Neural crest cell (in vitro differentiated cells): Measurements from ENCODE around the gene RAMP1. TPM values are rescaled to one million over a fixed set of nuclear protein-coding genes. Genes with fewer than 3 reads are reported as not detected.

ENCODE experiments used
- DNase-seq: peaks from one replicate; pipeline ENCODE4 v3.0.0; 2021; ENCODE audit warnings: low read depth, mixed read lengths, low spot score
- H3K27ac Mint-ChIP-seq: one replicate; pipeline ENCODE4 v1.8.0; 2021; ENCODE audit warnings: mild to moderate bottlenecking, mixed read lengths; ENCODE audit not compliant: unreplicated experiment
- H3K27me3 Mint-ChIP-seq: 2 replicates; pipeline ENCODE4 v1.8.0; 2021; ENCODE audit warnings: low read depth, mild to moderate bottlenecking, mixed read lengths
- H3K36me3 Mint-ChIP-seq: 2 replicates; pipeline ENCODE4 v1.8.0; 2021; ENCODE audit warnings: low read depth, mild to moderate bottlenecking, mixed read lengths
- H3K4me1 Mint-ChIP-seq: 2 replicates; pipeline ENCODE4 v1.8.0; 2021; ENCODE audit warnings: mixed read lengths
- H3K4me3 Mint-ChIP-seq: one replicate; pipeline ENCODE4 v1.8.0; 2021; ENCODE audit warnings: mild to moderate bottlenecking, mixed read lengths
- H3K9me3 Mint-ChIP-seq: 2 replicates; pipeline ENCODE4 v1.8.0; 2021; ENCODE audit warnings: mixed read lengths
- total RNA-seq: library from RNA; stranded (reverse); gene quantifications from 2 replicates; pipeline ENCODE4 v1.2.1, GENCODE V29; 2021
- TF ChIP-seq, protein P1 (sequence below): fragments of 200-600 bp; sonication (generic); conservative IDR thresholded peaks from 2 replicates; pipeline ENCODE4 v1.5.0; 2021; ENCODE audit warnings: antibody characterized with exemption, mild to moderate bottlenecking

The RAMP1 gene
- total RNA-seq, 1 donor from 2014 or later, result 0.58 TPM

GRCh38 chr2:237820421-237820820 is 39.0 kb upstream of the RAMP1 start:
- peaks cover 15% of the 10 kb centered on the region for H3K27me3 Mint-ChIP-seq
- H3K27ac Mint-ChIP-seq, result no peak overlapping the region
- H3K9me3 Mint-ChIP-seq, result no peaks in the 10 kb centered on the region
- H3K36me3 Mint-ChIP-seq, result no peaks in the 10 kb centered on the region
- DNase-seq, result no peak
- H3K4me1 Mint-ChIP-seq, result no peaks in the 10 kb centered on the region
- H3K4me3 Mint-ChIP-seq, result no peak overlapping the region
- TF ChIP-seq, protein P1, sequence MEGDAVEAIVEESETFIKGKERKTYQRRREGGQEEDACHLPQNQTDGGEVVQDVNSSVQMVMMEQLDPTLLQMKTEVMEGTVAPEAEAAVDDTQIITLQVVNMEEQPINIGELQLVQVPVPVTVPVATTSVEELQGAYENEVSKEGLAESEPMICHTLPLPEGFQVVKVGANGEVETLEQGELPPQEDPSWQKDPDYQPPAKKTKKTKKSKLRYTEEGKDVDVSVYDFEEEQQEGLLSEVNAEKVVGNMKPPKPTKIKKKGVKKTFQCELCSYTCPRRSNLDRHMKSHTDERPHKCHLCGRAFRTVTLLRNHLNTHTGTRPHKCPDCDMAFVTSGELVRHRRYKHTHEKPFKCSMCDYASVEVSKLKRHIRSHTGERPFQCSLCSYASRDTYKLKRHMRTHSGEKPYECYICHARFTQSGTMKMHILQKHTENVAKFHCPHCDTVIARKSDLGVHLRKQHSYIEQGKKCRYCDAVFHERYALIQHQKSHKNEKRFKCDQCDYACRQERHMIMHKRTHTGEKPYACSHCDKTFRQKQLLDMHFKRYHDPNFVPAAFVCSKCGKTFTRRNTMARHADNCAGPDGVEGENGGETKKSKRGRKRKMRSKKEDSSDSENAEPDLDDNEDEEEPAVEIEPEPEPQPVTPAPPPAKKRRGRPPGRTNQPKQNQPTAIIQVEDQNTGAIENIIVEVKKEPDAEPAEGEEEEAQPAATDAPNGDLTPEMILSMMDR, result no peak

DNA sequence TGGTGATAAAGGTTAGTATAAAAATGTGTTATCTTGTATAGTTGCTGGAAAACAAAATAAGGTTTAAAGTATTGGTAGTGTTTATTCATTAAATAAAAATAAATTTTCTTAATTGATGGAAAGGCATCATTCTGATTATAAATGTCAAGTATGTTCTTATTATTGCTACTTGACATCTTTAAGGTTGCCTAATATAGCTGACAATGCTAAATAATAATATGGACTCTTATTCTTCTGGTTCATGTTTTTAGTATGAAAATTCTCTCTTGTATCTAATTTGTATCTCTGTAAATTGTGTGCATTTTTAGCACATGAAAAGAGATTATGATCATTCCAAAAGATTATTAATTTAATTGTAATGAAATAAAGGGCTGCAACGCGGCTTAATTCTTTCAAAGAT is 35.9 kb upstream of the RAMP1 start:
- H3K9me3 Mint-ChIP-seq, result no peaks in the 10 kb centered on the region
- no peak overlapping the region for H3K27ac Mint-ChIP-seq
- no peak overlapping the region for H3K4me3 Mint-ChIP-seq
- peaks cover 6% of the 10 kb centered on the region for H3K27me3 Mint-ChIP-seq
- TF ChIP-seq, protein P1, result no peak
- DNase-seq, result no peak
- H3K4me1 Mint-ChIP-seq, result peaks cover 5% of the 10 kb centered on the region
- H3K36me3 Mint-ChIP-seq, result no peaks in the 10 kb centered on the region

DNA sequence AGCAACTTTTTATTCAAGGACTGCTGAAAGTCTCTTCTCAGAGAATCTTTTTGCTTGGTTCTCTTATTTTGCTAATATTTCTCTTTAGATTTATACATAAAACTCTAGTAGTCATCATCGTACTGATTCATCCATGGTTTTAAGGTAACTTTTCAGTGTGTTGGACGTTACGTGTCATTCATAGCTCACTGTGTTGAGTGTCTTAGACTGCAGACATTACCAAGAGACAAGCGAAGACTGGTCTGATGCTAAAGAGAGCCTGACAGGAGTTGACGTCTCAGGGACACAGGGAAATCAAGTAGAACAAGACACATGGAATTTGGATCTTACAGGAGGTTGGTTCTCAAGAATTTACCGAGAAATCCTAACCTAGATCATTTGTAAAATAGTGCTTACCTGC is 35.3 kb upstream of the RAMP1 start:
- no peak for DNase-seq
- peaks cover 5% of the 10 kb centered on the region for H3K27me3 Mint-ChIP-seq
- peaks cover 5% of the 10 kb centered on the region for H3K4me1 Mint-ChIP-seq
- no peaks in the 10 kb centered on the region for H3K36me3 Mint-ChIP-seq
- no peak overlapping the region for H3K4me3 Mint-ChIP-seq
- H3K9me3 Mint-ChIP-seq, result no peaks in the 10 kb centered on the region
- no peak overlapping the region for H3K27ac Mint-ChIP-seq
- TF ChIP-seq, protein P1, result no peak

GRCh38 chr2:237827421-237827987 is 31.9 kb upstream of the RAMP1 start:
- Mint-ChIP-seq H3K9me3 (no peaks in the 10 kb centered on the region), H3K27me3 (peaks cover 2% of the 10 kb centered on the region)

GRCh38 chr2:237830522-237830921 is 28.9 kb upstream of the RAMP1 start:
- Mint-ChIP-seq H3K27ac (no peak overlapping the region), H3K36me3 (no peaks in the 10 kb centered on the region), H3K4me1 (peaks cover 5% of the 10 kb centered on the region), H3K27me3 (no peaks in the 10 kb centered on the region), H3K9me3 (no peaks in the 10 kb centered on the region), H3K4me3 (no peak overlapping the region)
- DNase-seq, result no peak
- TF ChIP-seq, protein P1, result no peak

More at GRCh38 chr2:237827421-237827987, 31.9 kb upstream of the RAMP1 start:
- TF ChIP-seq, protein P1, result no peak
- peaks cover 5% of the 10 kb centered on the region for H3K4me1 Mint-ChIP-seq
- H3K4me3 Mint-ChIP-seq, result no peak overlapping the region
- H3K27ac Mint-ChIP-seq, result no peak overlapping the region
- no peak for DNase-seq
- H3K36me3 Mint-ChIP-seq, result no peaks in the 10 kb centered on the region
